HG03521 (cell line): Measurements from ENCODE around the gene PPID.
"Not testable (repeated sequence)": the region's sequence is repeated elsewhere in the genome, so short reads cannot be mapped to it uniquely, and the experiment has no call there.

Experiments
- ATAC-seq: cut with Tn5 transposase; IDR thresholded peaks from one replicate; pipeline ENCODE4 v1.9.1; 2021; ENCODE audit warnings: mild to moderate bottlenecking, moderate library complexity; ENCODE audit not compliant: unreplicated experiment

PPID gene

DNA sequence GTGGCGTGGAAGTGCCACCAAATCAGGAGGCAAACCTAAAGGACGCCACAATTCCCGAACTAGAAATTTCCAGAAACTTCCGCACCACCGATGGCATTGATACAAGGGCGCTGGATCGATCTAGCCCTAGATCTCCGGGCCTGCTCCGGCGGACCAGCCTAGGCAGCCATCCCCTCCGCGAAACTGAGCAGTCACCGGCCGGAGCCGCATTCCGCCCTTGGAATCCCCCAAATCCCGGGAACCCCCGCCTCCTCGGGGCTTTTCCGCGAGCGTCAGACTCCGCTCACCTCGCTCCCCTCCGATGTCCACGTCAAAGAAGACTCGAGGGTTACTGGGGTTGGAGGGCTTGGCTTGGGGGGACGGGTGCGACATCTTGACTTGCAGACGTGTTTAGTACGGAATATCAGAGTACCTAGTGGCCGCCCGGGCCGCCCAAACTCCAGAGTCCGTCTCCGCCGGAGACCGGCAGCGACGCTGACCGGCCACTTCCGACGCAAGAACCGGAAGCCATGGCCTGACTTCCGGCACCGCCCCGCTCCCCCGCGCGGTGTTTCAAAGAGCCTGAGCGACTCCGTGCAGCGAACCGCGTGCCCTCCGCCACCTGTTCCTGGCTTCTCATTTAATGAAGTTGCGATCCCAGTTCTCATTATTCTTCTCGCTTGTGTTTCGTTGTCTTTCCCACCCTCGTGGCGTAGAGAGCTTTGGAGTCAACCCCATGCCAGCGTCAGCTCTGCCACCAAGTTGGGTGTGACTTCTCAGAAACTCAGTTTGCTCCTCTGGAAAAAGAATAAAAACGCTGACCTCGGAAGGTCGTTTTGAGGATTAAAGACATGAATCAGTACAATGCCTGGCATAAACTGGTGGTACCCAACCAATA is at the start of gene PPID:
PPID (minus strand) TSS at position 480 of the 877 bp plus-strand sequence; CDS start at position 372, 108 bp downstream.
- ATAC-seq = peak; percentile 96

GRCh38 chr4:158771776-158772175 is 48.6 kb upstream of the PPID start:
- no peak for ATAC-seq

DNA sequence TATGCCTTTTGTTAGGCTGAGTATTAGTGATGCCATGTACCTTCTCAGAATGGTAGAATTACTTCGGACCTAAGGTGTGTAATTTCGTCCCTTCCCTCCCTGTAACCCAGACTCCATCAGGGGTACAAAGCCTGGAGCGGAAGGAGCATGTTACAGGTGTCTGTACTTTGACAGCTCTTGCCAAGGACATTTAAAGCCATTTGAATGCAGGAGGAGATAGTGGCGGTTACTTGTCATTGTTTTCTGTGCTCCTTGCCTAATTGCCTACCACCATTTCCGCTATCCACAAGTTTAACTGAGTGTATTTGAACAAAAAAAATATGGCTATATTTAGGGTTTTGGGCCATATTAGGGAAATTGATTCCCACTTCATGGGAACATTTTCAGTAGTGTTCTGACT is 47.5 kb upstream of the PPID start:
- ATAC-seq = no peak

GRCh38 chr4:158769175-158769921 is 46.2 kb upstream of the PPID start:
- peak; percentile 34 for ATAC-seq

DNA sequence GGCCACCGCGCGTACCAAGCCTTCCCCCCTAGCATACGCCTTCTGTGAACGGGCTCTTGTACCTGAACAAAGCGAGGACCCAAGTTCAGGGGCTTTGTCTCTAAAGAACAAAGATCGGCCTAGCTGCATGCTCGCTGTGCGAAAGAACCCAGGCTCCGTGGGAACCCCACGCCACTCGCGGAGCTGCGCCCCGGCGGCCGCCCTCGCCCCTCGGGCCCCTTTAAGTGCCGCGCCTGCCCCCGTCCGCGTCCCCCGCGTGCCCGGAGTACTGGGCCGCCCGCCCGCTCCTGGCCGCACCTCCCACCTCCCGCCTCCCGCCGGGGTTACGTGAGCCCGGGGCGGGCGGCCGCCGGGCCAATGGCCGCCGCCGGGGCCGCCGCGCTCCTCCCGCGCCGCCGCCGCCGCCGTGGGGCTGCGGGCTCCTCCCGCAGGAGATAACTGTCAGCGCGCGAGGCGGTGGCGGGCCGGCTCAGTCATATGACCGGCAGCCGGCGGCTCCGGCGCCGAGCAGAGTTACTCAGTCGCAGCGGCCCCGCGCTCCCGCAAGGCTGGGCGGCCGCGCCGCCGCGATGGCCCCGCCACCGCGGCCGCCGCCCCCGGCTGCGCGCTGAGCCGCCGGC is 45.5 kb upstream of the PPID start, which contains the start of gene FNIP2:
FNIP2 (plus strand) TSS at position 472 of the 620 bp plus-strand sequence. CDS start 187 bp downstream, outside the sequence.
- peak; percentile 71 for ATAC-seq

GRCh38 chr4:158767451-158767850 is 44.3 kb upstream of the PPID start:
- ATAC-seq = no peak

GRCh38 chr4:158766434-158767044 is 43.3 kb upstream of the PPID start:
- ATAC-seq = no peak

- no peak for ATAC-seq
Measured at GRCh38 chr4:158763462-158763861, 40.3 kb upstream of the PPID start.

GRCh38 chr4:158762553-158762952 is 39.4 kb upstream of the PPID start:
- no peak for ATAC-seq

GRCh38 chr4:158760866-158761265 is 37.7 kb upstream of the PPID start:
- ATAC-seq = no peak

GRCh38 chr4:158759539-158759938 is 36.3 kb upstream of the PPID start:
- ATAC-seq = not testable (repeated sequence)

- no peak for ATAC-seq
Measured at GRCh38 chr4:158758703-158759102, 35.5 kb upstream of the PPID start.

DNA sequence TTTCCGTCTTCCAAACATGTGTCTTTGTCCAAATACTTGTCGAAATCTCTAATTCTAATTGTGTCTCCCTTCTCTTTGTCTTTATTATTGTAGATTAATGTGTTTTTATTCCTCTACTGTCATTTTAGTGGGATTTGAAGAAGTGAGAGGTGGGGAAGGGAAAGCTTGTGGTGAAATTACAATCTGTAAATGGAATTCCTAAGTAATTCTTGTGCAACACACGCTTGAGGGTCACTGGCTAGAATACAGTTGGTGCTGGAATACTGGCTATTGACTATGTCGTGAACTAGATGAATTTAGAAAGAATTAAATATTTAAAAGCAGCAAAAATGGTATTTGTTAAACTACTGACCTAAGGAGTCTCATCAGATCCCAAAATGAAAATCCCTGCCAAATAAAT is 34.9 kb upstream of the PPID start:
- no peak for ATAC-seq

DNA sequence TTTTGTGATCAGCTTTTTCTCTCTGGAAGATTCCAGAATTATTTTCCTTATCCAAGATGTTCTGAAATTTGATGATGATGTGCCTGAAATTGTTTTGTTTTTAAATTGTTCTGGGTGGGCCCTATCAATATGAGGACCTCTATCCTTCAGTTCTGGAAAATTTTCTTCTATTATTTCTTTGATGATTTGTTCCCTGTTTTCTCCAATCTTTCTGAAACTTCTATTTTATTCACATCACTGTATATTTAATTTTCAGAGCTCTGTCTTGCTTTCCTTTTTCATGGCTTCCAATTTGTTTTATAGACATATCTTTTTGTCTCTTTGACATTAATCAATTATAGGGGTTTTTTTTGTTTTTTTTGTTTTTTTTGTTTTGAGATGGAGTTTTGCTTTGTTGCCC is 33.4 kb upstream of the PPID start:
- ATAC-seq = no peak

DNA sequence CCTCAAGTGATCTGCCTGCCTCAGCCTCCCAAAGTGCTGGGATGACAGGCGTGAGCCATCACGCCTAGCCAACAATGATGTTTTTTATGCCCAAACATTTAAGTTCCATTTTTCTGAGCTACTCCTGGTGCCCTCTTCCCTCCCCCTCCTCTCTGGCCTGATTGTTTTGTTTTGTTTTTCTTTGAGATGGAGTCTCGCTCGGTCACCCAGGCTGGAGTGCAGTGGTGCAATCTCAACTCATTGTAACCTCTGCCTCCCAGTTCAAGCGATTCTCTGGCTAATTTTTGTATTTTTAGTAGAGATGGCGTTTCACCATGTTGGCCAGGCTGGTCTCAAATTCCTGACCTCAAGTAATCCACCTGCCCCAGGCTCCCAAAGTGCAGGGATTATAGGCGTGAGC is 32.6 kb upstream of the PPID start:
- ATAC-seq = not testable (repeated sequence)

DNA sequence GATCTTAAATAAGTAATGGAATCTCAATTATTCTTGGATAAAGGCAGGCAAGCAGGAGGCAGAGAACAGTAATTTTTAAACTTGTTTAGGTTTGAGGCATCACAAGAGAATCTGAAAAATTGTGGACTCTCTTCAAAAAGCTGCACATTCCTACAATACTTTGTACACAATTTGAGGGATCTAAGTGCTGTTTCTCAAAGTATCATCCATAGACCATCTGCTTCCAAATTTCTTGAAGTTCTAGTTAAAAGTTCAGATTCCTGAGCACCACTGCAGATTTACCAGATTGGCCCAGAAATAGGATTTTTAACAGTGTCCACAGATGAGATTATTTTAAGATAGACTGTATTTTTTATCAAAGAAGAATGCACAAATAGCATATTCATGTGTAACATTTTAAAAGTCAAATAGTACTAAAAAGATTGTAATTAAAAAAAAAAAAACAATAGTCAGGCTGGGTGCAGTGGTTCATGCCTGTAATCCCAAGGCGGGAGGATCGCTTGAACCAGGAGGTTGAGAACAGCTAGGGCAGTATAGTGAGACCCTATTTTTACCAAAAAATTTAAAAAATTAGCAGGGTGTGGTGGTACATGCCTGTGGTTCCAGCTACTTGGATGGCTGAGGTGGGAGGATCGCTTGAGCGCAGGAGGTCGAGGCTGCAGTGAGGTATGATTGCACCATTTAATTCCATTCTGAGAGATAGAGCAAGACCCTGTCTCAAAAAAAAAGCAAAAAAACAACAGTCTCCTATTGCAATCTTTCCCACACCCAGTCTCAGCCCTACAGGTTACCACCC is 31.4 kb upstream of the PPID start:
- no peak for ATAC-seq

DNA sequence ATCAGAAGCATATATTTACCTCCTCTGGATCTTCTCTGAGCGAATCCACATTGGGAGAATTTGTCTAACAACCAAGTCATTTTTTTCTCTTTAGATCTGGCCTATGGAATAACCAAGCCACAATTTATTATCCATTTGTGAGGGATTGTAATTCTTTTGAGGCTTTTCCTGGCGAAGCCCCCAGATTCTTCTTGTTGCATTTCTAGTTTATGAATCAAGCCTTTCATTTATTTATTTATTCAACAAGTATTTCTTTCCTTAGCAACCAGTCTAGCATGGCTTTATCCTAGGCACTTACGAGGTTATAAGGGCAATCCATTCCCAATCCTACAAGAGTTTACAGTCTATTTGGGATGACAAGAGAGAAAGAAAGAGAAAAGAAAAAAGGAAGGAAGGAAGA is 27.2 kb upstream of the PPID start:
- ATAC-seq = no peak

DNA sequence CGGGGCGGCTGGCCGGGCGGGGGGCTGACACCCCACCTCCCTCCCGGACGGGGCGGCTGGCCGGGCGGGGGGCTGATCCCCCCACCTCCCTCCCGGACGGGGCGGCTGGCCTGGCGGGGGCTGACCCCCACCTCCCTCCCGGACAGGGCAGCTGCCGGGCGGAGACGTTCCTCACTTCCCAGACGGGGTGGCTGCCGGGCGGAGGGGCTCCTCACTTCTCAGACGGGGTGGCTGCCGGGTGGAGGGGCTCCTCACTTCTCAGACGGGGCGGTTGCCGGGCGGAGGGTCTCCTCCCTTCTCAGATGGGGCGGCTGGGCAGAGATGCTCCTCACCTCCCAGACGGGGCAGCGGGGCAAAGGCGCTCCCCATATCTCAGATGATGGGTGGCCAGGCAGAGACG is 23.3 kb upstream of the PPID start:
- not testable (repeated sequence) for ATAC-seq

DNA sequence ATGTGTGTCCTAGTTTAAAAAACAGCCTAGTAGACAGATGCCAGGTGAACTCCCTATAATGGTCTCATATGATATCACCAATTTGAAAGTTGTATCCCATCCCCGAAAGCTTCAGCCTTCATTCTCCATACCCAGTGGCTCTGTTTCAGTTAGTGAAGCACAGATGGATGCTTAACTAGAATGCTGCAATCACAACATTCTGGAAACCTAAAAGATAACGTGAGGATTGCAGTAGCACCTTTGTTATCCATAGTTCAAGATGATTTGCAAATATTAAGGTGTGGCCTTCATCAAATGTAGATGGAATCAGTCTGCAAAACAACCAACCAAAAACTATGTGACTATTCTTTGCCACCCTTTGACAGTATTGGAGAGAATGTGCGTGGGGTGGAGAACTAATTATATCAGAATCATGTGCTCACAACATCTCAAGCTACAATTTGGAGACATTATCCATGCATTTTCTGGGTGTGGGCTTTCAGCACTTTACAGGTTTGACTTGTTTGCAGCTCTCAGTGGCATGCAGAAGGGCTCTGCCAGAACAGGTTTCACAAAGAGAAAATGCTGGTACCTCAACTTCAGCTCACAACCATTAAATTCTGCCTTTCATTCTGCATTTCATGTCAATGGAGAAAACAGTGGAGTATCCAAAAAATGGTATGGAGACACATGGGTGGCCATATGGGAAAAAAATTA is 18.3 kb upstream of the PPID start:
- ATAC-seq = no peak

DNA sequence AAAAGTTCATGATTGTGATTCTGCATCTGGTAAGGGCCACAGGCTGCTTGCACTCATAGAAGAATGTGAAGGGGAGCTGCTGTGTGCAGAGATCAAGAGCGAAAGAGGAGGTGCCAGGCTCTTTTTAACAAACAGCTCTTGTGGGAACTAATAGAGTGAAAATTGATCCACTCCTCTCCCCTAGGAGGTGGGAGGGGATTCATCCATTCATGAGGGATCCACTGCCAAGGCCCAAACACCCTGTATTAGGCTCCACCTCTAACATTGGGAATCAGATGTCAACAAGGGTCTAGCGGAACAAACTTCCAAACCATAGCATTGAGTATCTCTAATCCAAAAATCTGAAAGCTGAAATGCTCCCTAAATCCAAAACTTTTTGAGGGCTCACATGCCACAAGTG is 16.4 kb upstream of the PPID start:
- no peak for ATAC-seq
